NCI-H1105 treated with DMSO at 0.1 percent for 48 hours (cell line): ENCODE results near the gene ZNF283.

Experiments
- DNase-seq: peaks from one replicate; lab custom pipeline; 2025; lab: John Stamatoyannopoulos, UW

Gene ZNF283

DNA sequence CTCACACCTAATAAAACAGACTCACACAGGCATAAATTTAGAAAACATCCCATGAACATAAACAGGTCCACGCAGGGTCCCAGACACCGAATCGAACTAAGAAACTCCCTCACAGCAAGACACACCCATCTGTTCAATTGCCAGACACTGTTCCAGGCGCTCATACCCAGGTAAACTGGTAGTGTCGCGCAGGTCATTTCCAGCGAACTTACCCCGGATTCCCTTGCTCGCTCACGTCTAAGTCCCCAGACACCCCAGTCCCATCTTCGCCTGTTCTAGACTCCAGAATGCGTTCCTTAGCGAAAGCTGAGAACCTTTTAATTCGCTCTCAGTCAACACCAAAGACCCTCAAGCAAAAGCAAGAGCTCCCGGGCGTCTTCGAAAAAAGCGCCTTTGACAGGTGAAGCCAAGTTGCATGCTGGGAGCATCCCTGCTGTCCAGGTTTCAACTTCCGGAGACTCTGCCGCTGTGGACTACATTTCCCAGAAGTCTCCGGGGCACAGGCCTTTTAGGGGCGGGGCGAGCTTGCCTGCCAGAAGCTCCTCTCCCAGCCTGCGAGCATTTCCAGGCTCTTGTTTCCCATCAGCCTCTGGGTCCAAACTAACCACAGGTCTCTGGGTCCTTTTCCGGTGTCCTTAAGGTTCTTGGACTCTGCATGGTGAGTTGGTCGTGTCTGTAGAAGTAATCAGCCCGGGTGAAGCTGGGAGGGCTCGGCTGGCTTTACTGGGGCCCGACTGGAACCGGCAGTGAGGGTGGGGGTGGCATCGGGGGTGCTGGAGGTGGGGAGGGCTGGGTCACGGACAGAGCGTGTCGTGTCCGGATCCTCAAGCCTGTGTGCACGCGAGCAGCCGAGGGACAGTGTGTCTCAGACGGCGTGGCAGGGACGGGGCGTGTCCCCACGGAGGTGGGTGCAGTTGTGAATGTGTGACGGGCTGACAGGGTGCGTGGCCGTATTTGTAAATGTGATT lies at the start of gene ZNF283:
Gene ZNF283 (plus strand): TSS at position 535 of the 968 bp plus-strand sequence. CDS start 6,184 bp downstream, outside the sequence.
- DNase-seq = peak; percentile 82

- peak; percentile 86 for DNase-seq
Observed at GRCh38 chr19:43778651-43779050, 48.5 kb upstream of the ZNF283 start.

DNA sequence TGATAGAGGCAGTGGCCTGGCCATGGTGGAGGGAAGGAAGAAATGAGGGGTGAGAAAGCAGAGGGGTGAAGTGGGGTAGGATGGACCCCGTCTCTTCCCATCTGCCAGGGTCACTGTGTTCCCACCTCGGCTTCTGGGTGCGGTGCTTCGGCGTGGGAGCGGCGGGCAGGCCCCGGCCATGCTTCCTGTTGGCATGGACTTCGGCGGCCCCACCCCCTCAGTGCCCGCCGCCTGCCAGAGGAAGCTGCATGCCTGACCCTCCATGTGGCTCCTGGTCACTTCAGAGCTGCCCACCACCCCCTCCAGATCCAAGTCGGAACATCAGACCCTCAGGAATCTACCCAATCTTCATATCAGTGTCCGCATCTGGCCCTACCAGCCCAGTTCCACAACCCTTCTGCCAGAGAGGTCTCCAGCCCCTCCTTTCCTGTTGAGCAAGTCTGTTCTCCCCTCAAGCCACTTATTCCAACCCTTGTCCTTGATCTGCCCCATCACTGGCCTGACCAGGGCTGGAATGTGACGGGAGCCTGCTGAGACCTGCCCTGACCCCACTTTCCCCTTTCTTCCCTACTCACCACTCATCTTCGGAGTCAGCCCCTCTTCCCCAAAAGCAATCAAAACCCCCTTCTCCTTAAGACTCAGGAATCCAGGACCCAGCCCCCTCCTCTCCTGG lies 47.8 kb upstream of the ZNF283 start:
- DNase-seq = no peak

DNA sequence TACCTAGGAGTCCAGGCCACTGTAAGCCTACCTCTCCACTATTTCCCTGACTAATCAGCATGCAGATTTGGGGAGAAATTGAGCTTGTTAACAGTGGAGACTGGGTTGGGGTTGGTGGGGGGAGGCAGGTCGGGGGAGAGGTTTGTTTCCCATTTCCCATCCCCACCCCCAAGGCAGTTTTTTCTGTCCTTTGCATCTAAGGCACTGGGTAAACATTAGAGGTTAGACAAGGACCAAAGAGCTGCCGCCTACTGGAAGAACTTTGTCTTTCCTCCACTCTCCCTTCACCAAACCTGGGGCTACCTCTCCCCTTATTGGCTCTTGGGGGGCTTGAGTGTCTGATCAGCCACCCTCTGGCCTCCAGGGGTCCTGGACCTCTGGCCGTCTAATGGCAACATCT lies 47.3 kb upstream of the ZNF283 start:
- DNase-seq = no peak

- DNase-seq = no peak
Observed at GRCh38 chr19:43780706-43781525, 46.2 kb upstream of the ZNF283 start, which contains the start of gene KCNN4. KCNN4 (minus strand) TSS chr19:43780973; CDS start chr19:43780861, 112 bp downstream.

DNA sequence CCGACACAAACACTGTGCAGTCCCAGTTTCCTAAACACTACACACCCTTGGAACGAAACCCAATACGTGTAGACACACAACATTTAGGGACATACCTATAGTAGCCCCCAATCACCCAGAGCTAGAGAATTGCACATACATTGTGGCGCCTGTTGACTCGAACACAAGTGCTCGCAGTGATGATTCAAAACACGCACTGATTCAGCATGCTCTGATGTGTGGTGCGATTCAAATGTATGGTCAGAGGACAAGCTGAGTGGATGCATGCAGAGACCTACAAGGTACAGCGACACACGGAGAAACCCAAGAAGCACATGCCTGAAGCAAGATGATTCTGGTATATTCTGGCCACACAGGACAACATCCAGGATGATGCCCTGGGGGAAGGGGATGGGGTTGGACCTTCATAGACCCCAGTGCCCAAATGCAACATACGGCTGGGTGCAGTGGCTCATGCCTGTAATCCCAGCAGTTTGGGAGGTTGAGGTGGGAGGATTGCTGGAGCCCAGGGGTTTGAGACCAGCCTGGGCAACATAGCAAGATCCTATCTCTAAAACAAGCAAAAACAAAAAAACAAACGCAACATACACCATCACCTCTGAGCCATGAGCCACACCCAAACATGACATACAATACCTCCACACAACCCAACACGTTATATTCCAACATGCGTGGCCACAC lies 45.4 kb upstream of the ZNF283 start:
- DNase-seq = no peak

- DNase-seq = no peak
Observed at GRCh38 chr19:43782311-43782660, 44.8 kb upstream of the ZNF283 start.

GRCh38 chr19:43782689-43783231 lies 44.4 kb upstream of the ZNF283 start:
- DNase-seq = no peak

GRCh38 chr19:43783636-43784035 lies 43.5 kb upstream of the ZNF283 start:
- DNase-seq = no peak

- DNase-seq = no peak
Observed at GRCh38 chr19:43784241-43784980, 42.7 kb upstream of the ZNF283 start.

DNA sequence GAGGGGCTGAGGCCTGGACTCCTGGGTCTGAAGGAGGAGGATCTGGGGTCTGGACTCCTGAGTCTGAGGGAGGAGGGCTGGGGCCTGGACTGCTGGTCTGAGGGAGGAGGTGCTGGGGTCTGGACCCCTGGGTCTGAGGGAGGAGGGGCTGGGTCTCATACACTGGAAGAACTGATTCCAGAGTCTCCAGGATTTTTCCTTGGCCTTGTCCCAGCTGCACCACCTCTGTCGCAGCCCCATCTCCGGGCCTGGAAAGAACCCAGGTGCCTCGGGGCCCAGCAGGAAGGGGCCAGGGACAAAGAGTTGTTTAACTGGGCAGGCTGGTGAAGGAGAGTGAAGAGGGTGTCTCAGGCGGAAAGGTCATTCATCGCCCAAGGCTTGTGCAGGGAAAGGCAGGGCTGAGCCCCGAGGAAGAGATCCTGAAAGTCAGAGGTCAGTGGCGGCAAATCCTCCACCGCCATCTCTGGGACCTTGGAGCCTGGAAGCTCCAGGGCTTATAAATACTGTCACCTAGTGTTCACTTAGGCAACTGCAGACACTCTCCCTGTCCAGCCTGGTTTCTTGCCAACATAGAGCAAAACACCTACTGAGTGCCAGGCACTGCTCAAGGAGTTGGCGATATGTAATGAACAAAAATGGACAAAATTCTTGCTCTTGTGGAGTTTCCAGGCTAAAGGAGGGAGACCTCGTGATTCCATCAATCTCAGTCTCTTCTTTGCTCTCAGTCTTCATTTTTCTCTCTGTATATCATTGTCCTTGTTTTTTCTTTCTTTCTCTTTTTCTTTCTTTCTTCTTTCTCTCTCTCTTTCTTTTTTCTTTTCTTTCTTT lies 41.9 kb upstream of the ZNF283 start:
- peak; percentile 72 for DNase-seq

DNA sequence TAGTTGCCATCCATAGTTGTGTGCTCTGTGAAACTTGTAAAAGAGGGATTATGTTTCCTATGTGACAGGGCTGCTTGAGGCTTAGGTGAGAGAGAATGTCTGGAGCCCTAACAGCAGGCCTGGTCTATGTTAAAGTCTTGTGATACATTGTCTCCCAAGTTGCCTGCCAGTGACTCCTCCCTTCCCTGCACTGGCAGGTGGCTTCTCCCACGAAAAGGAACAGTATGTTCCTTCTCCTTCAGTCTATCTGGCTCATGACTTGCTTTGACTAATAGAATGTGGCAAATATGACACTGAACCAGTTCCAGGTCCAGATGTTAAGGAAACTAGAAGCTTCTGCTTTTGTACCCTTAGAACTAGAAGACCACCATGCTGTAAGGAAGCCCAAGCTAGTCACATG lies 40.5 kb upstream of the ZNF283 start:
- no peak for DNase-seq

GRCh38 chr19:43789029-43789428 lies 38.1 kb upstream of the ZNF283 start:
- no peak for DNase-seq

- DNase-seq = no peak
Observed at GRCh38 chr19:43790587-43790986, 36.5 kb upstream of the ZNF283 start.

- no peak for DNase-seq
Observed at GRCh38 chr19:43797118-43797517, 30.0 kb upstream of the ZNF283 start.

DNA sequence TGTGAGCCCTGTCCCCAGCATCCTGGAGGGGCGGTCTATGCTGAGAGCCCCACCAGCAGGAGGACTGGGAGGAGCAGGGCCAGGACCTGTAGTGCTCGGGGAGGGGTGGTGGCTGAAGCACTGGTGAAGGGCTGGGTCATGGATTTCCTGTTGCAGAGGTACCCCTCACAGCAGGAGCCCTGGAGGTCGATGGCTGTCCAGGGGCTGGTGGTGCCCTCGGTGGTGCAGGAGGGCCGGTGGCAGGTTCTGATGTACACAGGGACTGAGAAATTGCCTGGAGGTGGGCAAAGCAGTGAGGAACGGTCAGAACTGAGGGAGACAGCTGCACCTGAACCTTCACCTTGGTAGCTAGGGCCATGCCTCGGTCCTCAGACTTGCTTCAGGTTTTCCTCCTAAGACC lies 29.6 kb upstream of the ZNF283 start:
- no peak for DNase-seq

DNA sequence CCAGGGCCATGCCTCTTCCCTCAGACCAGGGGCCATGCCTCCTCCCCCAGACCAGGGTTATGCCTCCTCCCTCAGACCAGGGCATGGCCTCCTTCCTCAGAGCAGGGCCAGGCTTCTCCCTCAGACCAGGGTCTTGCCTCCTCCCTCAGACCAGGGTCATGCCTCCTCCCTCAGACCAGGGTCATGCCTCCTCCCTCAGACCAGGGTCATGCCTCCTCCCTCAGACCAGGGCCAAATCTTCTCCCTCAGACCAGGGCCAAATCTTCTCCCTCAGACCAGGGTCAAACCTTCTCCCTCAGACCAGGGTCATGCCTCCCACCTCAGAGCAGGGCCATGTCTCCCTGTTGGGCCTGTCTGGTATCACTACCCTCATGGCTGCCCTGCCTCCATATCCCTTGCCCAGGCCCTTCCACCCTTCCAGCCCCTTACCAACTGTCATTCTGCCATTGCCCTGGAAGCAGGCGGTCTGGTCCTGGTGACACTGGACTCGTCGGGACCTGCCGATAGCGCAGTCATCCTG lies 29.0 kb upstream of the ZNF283 start:
- DNase-seq = no peak

DNA sequence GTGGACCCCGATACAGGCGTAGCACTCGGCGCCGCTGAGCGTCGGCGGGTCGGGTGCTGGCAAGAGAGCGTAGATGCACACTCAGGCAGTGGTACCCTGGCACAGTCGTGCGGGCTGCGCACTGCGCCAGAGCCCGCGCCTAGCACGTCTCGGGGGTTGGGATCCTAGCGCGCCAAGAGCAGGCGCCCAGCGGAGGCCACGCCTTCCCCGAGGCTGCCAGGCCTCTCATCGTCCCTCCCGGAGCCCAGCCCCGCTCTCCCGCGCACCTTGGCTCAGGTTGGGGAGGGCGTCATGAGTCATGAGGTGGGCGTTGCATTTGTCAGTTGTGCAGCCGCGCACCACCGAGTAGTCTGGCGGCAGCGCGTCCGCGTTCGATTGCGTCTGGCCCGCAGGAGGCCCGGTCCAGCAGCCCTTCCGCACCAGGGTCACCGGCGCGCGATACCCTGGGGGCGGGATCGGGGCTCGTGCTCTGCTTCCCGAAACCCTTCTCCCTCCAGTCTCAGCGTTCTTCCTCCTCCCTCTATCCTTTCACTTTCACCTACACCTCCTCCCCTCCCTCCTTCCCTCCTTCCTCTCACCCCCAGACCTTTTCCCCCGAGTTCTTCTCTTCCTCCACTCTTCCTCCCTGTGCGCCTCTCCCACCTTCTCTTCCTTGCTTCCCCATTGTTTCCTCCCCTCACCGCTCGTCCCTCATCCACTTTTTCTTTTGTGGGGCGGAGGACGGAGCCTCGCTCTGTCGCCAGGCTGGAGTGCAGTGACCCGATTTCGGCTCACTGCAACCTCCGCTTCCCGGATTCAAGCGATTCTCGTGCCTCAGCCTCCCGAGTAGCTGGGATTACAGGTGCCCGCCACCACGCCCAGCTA lies 28.3 kb upstream of the ZNF283 start:
- no peak for DNase-seq
